ENCODE data around the gene TOMM6.

Gene TOMM6

DNA sequence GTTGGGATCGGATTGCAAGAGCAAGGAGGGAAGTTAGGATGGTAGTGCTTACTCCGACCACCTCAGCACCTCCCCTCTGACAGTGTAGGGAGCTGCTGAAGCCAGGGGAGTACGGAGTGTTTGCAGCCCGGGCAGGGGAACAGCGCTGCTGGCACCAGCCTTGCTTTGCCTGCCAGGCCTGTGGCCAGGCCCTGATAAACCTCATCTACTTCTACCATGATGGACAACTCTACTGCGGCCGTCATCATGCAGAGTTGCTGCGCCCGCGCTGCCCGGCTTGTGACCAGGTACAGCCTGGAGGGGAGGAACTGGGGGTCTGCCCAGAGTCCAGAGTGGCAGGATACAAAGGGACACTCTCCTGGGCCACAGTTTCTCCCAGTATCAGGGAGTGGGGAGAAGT is 2.2 kb upstream of the TOMM6 start:
- no peak for DNase-seq (ENCODE audit: low read depth in 2 of 2)
- TF ChIP-seq, protein P1, sequence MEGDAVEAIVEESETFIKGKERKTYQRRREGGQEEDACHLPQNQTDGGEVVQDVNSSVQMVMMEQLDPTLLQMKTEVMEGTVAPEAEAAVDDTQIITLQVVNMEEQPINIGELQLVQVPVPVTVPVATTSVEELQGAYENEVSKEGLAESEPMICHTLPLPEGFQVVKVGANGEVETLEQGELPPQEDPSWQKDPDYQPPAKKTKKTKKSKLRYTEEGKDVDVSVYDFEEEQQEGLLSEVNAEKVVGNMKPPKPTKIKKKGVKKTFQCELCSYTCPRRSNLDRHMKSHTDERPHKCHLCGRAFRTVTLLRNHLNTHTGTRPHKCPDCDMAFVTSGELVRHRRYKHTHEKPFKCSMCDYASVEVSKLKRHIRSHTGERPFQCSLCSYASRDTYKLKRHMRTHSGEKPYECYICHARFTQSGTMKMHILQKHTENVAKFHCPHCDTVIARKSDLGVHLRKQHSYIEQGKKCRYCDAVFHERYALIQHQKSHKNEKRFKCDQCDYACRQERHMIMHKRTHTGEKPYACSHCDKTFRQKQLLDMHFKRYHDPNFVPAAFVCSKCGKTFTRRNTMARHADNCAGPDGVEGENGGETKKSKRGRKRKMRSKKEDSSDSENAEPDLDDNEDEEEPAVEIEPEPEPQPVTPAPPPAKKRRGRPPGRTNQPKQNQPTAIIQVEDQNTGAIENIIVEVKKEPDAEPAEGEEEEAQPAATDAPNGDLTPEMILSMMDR (IDR thresholded peaks at IDR 0.05; ENCODE audit: low read depth, low read length) = no peak
- no peak overlapping the region for H3K4me3 ChIP-seq (replicated peaks in 1 of 2; ENCODE audit: low read depth in 2 of 2, low read length in 2 of 2)

DNA sequence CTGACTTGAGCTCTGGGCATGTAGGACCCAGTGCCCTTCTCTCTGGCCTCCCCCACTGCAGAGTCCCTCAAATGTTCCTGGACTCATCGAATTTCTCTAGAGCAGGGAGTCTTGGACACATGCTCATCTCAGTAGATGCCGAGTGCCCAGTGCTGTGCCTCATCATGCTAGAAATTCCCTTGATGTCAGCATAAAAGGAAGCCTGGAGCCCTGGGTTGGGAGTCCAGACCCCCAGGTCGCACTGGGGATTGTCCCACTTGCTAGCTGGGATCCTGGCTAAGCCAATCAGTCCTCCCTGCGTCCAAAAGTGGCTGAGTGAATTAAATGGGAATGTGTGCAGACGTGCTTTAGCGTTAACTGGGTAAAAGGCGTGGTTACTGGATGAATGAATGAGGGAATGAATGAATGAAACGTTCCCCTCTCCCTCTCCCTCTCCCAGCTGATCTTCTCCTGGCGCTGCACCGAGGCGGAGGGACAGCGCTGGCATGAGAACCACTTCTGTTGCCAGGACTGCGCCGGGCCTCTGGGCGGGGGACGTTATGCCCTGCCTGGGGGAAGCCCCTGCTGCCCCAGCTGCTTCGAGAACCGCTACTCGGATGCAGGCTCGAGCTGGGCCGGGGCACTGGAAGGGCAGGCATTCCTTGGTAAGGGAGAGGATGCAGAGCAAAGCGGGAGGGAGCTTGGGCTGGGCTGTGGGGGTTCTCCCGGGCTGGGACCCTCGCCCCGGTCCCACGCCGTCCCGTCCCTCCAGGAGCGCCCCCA is 1.6 kb upstream of the TOMM6 start:
- H3K4me3 ChIP-seq (replicated peaks in 1 of 2; ENCODE audit: low read depth in 2 of 2, low read length in 2 of 2) = peak overlapping the region; percentile 49 to 77
- TF ChIP-seq, protein P1 (IDR thresholded peaks at IDR 0.05; ENCODE audit: low read depth, low read length) = no peak
- peak; percentile 24 to 49 for DNase-seq (ENCODE audit: low read depth in 2 of 2)

- peak; percentile 80 to 82 for DNase-seq (ENCODE audit: low read depth in 2 of 2)
- H3K4me3 ChIP-seq (replicated peaks in 1 of 2; ENCODE audit: low read depth in 2 of 2, low read length in 2 of 2) = peak overlapping the region; percentile 77 to 96
- TF ChIP-seq, protein P1 (IDR thresholded peaks at IDR 0.05; ENCODE audit: low read depth, low read length) = no peak
These were observed 859 bp upstream of the TOMM6 start for GRCh38 chr6:41786451-41787218.

GRCh38 chr6:41789390-41789724 is 1.9 kb downstream of the TOMM6 start:
- no peak overlapping the region for H3K4me3 ChIP-seq (replicated peaks in 1 of 2; ENCODE audit: low read depth in 2 of 2, low read length in 2 of 2)
- no peak for DNase-seq (ENCODE audit: low read depth in 2 of 2)
- TF ChIP-seq, protein P1 (IDR thresholded peaks at IDR 0.05; ENCODE audit: low read depth, low read length) = no peak

DNA sequence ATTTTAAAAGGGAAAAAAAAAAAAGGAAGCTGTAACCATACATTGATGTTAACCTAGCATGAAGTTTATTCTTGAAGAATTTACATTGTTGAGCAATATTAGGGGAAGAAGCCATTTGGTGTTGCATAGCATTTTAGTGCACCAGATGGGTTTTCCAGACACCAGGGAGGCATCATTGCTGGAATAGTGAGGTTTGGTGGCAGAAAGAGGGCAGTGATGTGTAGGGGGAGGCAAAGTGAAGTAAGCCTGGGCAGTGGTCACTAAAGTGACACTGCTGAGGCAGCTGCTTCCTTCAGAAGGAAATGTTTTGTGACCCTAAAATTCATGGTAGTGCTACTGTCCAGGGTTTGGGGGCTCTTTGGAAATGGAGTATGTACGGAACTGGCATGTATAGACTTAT is 2.6 kb downstream of the TOMM6 start:
- no peak for DNase-seq (ENCODE audit: low read depth in 2 of 2)
- no peak overlapping the region for H3K4me3 ChIP-seq (replicated peaks in 1 of 2; ENCODE audit: low read depth in 2 of 2, low read length in 2 of 2)
- TF ChIP-seq, protein P1 (IDR thresholded peaks at IDR 0.05; ENCODE audit: low read depth, low read length) = no peak

- DNase-seq (ENCODE audit: low read depth in 2 of 2) = no peak
- TF ChIP-seq, protein P1 (IDR thresholded peaks at IDR 0.05; ENCODE audit: low read depth, low read length) = no peak
- H3K4me3 ChIP-seq (replicated peaks in 1 of 2; ENCODE audit: low read depth in 2 of 2, low read length in 2 of 2) = no peak overlapping the region
These were observed 3.8 kb downstream of the TOMM6 start for GRCh38 chr6:41791305-41791704.
